ENCODE measurements around the gene LSM7.
"Not testable (repeated sequence)": the region's sequence is repeated elsewhere in the genome, so short reads cannot be mapped to it uniquely, and the experiment has no call there.

The LSM7 gene

DNA sequence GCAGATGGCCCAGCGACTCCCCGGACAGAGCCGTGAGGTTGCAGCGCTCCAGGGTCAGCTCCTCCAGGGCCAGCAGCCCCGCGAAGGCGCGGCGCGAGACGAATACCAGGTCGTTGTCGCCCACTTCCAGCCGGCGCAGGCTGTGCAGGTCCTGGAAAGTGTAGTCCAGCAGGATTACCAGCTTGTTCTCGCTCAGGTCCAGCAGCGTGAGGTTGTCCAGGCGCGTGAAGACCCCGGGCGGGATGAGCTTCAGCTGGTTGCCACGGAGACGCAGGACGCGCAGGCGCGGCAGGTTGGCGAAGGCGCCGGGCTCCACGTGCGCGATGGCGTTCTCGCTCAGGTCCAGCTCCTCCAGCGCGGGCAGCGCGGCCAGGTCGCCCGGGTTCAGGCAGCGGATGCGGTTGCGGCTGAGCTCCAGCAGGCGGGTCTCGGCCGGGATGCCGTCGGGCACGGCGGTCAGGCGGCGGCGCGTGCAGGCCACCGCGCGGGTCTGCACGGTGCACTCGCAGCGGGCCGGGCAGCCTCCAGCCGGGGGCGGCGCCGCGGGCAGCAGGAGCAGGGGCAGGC is 37.1 kb downstream of the LSM7 start:
- no peak for DNase-seq

DNA sequence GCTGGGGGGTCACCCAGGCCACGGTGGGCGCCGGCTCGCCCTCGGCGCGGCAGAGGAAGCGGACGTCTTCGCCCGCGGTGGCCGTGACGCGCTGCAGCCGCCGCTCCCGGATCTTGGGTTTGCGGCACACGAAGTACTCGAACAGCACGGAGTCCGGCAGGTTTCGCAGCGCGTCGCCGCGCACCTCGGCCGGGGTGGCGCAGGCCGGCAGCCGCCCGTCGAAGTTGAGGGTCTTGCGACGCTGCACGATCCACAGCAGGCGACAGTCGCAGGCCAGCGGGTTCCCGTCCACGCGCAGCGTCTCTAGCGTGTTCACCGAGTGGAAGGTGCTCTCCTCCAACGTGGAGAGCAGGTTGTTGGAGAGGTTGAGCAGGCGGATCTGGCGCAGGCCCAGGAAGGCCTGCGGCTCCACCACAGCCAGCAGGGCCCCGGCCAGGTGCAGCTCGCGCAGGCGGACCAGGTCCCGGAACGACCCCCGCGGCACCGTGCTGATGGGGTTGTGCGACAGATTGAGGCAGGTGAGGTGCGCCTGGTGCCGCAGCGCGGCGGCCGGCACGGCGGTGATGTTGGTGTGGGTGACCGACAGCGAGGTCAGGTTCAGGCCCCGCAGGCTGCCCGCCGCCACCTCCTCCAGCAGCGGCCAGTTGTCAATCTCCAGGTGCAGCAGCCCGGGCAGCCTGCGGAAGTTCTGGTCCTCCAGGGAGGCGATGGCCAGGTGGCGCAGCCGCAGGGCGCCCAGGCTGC is 37.8 kb downstream of the LSM7 start:
- DNase-seq = no peak

DNA sequence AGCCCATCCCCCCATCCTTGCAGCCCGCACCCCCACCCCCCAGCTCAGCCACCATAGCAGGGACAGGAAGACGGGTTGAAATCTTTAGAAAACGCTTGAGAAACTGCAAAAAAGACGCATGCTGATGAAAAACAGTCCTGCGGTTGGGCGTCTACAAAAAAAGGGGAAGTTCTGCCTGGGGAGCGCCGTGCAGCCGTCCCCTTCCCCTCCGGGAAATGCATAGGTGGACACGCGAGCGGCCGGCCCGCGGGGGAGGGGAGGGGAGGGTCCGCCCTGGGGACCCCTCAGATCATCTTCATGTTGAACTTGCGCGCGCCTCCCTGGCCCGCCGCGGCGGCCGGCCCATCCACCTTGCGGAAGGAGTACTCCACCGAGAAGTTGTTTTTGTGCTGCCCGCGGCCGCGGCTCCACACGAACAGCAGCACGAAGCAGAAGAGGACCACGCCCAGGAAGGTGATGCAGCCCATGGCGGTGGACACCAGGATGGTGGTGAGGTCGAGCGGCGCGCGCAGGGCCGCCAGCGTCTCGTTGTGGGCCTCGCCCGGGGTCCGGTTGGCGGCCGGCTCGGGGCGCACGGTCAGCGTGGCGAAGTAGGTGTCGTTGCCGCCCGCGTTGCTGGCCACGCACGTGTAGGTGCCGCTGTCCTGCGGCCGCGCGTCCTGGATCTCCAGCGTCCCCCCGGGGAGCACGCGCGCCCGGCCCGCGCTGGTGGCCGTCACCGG is 38.5 kb downstream of the LSM7 start:
- no peak for DNase-seq

DNA sequence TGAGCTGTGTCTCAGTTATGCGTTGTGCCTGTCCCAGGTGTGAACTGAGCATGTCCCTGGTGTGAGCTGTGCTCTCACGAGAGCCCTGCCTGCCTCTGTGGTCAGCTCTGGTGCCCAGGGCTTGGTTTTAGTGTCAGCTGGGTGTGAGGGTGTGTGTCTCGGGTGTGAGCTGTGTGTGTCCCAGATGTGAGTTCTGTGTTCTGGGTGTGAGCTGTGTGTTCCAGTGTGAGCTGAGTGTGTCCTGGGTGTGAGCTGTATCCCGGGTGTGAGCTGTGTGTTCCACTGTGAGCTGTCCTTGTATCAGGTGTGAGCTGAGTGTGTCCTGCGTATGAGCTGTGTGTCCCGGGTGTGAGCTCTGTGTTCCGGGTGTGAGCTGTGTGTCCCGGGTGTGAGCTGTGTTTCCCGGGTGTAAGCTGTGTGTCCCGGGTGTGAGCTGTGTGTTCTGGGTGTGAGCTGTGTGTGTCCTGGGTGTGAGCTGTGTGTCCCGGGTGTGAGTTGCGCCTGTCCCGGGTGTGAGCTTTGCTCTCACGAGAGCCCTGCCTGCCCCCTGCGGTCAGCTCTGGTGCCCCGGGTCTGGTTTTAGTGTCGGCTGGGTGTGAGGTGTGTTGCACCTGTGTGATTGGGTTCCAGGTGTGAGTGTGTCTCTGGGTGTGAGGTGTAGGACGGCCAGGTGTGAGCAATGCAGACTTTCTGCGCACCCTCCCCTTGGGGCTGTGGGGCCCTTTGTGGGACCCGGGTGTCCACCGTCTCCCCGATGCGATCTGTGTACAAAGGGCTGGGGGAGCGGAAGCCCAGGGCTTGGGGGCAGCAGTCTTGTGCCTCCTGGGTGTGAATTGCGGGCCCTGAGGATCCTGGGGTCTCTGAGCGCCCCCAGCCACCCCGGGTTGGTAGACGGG is 39.3 kb downstream of the LSM7 start:
- DNase-seq = no peak

DNA sequence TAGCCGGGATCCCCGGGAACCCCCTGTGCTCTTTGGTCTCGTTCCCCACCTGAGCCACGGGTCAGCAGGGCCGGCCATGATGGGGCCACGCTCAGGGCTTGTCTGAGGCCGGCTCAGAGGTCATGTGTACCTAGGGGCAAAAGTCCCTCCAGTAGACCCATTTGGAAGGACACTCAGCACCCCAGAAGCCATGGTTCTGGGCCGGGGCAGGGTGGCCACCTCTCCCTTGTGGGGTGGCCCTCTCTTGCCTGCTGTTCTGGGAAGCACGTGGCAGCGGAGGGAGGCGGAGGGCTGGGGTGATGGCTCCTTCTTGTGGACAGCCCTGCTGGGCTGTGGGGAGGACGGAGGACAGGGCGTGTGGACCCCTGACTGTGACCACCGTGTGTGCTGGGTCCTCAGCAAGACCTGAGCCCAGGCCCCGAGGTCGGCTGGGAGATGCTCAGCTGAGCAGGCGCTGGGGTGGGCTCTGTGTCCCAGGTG is 40.0 kb downstream of the LSM7 start:
- no peak for DNase-seq

DNA sequence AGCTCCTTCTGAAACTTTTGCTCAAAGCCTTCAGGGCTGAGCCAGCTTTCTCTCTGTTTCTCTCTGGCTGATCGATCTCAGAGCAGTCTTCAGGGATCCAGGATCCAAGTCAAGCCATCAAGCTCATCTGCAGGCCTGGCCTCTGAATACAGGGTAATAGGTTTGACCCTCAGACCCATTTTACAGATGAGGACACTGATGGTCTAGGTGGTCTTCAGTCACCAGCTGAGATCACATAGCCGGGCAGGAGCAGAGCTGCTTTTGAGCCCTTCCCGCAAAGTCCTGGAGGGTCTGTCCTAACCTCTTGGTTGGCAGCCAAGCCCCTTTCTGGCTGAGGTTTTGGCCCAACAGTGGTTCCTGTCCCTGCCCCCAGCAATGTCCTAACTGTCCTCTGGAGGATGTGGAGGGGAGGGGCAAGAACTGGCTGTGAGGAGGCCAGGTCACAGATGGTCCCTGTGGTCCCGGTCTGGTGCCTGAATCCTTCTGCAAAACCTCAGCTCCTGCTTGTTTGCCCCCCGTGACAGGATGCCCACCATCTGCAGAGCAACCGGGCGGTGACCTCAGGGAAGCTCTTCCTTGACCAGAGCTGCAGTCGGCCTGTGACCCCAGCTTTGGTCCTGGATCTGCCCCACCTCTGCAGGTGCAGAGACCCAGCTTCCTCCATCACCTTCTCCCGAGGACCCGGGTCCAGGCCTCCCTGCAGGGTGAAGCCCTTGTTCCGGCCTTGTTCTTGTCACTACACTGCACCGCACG is 40.6 kb downstream of the LSM7 start:
- no peak for DNase-seq

DNA sequence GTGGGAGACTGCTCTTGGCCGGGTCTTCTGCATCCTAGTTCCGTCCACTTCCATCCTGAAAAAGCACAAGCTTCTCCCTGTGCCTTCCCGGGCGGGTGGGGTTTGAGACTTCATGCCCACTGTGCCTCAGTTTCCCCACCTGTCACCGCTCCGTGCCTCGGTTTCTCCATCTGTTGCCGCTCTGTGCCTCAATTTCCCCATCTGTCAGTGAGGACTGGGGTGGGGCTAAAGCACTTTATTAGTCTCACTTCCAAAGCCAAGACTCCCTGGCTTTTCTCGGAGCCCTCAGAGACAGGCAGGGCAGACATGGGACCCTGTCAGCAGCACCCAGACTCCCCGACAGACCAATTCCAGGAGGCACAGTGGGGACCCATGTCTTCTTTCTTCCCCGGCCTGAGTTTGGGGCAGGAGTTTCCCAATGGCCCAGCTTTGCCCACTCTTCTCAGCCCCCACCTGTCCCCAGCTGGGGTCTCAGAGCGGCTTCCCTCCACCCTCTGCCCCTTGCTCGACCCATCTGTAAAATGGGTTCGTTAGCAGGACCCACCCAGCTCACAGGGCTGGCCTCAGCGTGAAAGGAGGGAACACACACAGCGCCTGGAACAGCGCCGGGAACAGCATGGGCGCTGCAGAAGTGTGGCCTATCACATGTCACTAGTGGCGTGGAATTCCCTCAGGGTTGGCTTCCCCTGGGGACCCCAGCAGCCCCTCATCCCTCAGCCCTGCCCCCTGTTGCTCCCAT is 41.8 kb downstream of the LSM7 start:
- no peak for DNase-seq

DNA sequence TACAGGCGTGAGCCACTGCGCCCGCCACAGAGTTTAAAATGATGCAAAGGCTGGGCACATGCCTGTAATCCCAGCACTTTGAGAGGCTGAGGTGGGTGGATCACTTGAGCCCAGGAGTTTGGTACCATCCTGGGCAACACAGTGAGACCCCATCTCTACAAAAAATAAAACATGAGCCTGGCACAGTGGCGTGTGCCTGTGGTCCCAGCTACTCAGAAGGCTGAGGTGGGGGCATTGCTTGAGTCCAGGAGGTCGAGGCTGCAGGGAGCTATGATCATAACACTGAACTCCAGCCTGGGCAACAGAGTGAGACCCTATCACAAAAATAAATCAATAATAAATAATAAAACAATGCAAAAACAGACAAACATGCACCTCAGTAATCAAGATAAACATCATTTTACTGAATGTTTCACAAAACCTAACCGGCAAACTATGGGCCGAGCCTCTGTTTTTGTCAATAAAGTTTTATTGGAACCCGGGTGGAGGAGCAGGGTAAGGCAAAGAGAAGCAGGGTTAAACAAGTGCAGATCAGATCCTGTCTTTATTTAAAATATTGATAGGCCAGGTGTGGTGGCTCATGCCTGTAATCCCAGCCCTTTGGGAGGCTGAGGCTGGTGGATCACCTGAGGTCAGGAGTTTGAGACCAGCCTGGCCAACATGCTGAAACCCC is 44.4 kb downstream of the LSM7 start:
- no peak for DNase-seq

DNA sequence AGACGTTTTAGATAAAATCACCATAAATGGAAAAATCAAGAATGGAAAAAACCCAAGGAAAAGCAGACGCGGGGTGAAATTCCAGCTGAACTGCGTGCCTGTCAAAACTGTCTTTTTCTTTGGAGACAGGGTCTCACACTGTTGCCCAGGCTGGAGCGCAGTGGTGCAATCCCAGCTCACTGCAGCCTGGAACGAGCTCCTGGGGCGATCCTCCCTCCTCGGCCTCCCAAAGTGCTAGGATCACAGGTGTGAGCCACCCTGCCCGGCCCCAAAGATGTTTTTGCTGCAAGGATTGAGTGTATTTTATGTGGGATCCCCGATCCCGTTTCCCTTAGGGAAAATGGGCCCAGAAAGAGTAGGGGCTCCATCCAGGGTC is 45.5 kb downstream of the LSM7 start:
- DNase-seq = no peak

DNA sequence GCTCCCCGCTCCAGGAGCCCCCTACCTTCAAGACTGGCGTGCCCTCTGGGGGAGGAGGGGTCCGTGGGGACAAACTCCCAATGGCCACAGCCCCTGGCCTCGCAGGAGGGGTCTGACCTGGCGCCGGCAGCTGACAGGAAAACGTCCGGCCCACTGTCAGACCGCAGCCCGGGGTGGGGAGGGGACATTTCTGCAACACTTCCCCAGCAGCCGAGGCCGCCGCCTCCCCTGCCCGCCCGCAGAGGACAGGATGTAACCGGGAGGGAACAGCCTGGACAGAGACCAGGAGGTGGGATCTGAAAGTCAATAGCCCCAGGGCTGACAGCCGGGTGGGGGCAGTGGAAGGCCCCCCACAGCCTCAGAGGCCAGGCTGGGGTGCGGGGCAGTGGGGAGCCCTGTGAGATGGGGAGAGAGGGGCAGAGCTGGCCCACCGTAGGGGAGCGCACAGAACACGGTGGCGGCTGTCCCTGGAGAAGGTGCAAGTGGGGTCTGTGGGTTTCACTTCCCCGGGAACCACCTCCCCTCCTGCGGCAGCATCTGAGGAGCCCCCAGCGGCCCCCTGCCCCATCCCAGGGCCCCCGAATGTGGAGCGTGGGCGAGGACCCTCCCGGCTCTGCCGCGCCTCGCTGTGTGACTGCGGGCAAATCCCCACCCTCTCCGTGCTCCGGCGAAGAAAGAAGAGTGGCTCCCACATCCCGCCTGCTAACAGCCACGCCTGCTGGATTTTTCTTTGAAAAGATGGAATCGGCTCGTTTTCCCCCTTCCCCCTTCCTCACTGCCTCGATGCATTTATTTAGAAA is 46.1 kb downstream of the LSM7 start, which contains the start of gene PEAK3:
TSS of gene PEAK3 (minus strand) at position 114 of the 800 bp plus-strand sequence. CDS start 1,244 bp downstream, outside the sequence.
- no peak for DNase-seq

DNA sequence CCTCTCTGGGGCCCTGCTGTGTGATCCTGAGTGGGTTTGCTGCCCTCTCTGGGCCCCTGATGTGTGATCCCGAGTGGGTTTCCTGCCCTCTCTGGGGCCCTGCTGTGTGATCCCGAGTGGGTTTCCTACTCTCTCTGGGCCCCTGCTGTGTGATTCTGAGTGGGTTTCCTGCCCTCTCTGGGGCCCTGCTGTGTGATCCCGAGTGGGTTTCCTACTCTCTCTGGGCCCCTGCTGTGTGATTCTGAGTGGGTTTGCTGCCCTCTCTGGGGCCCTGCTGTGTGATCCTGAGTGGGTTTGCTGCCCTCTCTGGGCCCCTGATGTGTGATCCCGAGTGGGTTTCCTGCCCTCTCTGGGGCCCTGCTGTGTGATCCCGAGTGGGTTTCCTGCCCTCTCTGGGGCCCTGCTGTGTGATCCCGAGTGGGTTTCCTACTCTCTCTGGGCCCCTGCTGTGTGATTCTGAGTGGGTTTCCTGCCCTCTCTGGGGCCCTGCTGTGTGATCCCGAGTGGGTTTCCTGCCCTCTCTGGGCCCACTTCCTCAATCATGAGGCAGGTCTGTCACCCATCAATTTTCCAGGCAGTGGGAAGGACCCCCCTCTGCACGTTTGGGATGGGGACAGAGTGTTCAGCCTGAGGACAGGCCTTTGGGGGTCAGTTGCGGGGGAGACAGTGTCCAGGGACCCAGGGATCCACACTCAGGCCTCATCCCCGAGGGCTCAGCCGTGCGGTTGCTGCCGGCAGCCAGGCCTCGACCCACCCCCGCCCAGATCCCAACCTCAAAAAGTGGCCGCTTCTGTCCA is 46.9 kb downstream of the LSM7 start:
- not testable (repeated sequence) for DNase-seq

DNA sequence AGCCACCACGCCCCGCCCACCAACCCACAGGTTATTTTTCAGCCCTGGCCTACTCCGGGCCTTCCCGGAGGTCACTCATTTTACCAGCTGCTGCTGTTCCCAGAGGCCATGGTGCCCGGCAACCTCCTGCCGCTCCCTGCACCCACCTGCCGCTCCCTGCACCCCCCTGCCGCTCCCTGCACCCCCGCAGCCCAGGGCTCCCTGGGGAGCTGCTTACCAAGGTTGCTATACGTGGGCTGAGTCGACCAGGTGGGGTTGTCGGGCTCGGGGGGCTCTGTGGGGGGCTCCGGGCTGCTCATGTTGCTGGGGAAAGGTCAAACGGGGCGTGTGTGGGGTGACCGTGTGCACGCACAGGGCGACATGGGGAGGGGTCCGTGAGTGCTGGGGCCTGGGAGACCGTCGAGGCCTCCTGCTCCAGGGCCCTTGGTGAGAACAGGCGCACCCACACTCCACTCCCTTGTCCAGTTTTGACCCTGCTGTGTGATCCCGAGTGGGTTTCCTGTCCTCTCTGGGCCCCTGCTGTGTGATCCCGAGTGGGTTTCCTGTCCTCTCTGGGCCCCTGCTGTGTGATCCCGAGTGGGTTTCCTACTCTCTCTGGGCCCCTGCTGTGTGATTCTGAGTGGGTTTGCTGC is 47.6 kb downstream of the LSM7 start:
- DNase-seq = no peak

DNA sequence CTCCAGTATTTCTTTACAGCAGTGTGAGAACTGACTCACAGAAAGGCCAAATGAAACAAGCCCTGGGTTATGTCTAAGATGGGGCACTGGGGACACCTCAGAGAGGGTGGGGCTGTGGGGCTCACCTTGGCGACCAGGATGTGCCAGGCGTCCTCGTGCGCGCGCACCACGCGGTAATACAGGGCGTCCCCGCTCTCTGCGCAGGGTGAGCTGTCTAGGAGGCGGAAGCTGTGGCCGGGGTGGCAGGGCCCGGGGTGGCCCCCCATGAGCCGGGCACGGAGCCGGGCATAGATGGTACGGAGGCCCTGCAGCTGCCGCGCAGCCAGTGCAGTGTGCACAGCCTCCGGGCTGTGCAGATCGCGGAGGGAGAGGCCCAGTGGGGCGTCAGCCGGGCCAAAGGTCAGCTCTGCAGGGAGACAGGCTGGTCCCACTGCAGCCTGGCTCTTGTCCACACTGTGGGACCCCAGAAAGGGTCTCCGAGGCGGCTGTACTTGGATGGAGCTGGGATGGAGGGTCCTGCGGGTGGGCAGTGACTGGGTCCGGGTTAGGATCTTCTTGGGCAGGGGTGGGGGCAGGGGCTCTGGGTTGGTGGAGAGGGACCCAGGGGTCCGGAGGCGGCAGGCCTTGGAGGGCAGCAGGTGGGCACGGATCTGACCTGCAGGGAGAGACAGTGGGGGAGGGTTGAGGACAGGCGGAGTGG is 49.8 kb downstream of the LSM7 start:
- no peak for DNase-seq

DNA sequence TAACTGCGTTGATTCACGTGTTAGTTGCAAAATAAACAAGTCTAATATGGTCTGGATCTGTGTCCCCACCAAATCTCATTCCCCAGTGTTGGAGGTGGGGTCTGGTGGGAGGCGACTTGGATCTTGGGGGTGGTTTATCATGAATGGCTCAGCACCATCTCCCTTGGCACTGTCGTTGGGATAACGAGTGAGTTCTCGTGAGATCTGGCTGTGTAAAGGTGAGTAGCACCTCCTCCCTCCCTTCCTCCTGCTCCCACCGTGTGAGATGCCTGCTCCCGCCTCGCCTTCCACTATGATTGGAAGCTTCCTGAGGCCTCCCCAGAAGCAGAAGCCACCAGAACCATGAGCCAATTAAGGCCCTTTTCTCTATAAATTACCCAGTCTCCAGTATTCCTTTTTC is 51.2 kb downstream of the LSM7 start:
- DNase-seq = no peak

DNA sequence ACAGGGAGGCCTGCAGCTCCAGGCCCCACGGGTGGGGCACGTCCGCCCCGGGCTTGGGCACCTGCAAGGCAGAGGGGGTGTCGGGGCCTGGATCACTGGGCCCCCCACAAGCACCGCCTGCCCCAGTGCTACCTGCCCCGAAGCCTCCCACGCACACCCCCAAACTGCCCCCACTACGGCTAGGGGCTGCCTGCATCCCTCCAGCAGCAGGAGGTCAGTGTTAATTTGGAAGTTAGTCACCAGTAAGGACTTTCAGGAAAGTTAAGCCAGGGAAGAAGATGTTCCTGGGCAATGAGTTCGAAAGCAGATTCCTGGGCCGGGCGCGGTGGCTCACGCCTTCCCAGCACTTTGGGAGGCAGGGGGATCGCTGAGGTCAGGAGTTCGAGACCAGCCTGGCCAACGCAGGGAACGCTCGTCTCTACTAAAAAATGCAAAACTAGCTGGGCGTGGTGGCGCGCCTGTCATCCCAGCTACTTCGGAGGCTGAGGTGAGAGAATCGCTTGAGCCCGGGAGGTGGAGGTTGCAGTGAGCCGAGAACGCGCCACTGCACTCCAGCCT is 51.9 kb downstream of the LSM7 start:
- DNase-seq = no peak

DNA sequence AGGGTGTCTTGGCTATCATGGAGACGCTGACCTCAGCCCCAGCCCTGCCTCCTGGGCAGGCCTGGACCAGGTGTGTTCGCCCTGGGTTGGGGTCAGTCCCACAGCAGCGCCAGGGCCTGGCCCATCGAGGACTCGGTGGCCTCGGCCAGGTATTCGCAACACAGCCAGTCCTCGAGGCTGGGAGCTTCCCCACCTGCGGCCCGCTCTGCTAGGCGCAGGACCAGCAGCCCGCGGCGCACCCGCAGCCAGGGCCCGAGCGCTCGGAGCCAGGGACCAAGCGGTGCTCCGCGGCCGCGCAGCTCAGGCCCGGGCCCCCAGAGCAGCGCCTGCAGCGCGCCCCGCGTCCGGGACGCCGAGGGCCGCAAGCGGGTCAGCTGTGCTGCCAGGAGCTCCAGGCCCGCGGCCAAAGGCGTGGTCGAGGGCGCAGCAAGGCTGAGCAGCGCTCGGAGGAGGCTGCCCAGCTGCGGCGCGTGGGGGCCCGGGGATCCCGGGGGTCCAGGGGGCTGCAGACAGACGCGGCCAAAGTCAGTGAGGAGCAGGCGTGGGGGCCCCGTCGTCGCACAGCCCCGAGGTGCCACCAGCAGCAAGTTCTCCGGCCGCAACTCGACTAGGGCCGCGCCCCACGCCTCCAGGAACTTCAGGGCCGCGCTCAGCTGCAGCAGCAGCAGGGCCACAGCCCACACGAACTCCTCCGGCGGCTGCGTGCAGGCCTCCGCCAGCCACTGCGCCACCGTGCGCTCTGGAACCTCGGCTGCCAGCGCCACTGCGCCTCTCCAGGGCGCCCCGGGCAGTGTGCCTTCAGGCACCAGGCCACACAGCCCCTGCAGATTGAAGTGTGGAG is 52.6 kb downstream of the LSM7 start:
- DNase-seq = no peak
